Measurements from ENCODE around the gene RFLNA.
A peak's percentile ranks its signal among the peaks of the same experiment; 100 is the strongest.

- TF ChIP-seq POLR2A (IDR thresholded peaks at IDR 0.05) (no peak), CTCF (IDR thresholded peaks at IDR 0.05) (peak; percentile 90 to 95 (median 94)), POLR2AphosphoS5 (IDR thresholded peaks at IDR 0.05) (no peak), EP300 (IDR thresholded peaks at IDR 0.05) (no peak)
Observed at GRCh38 chr12:124321040-124321481, 26.2 kb downstream of the RFLNA start.
